GM18870 (cell line): Measurements from ENCODE around the gene FIS1.
"Not testable (repeated sequence)": the region's sequence is repeated elsewhere in the genome, so short reads cannot be mapped to it uniquely, and the experiment has no call there.

Experiments
- ATAC-seq: cut with Tn5 transposase; IDR thresholded peaks from one replicate; pipeline ENCODE4 v1.9.1; 2021; ENCODE audit warnings: moderate library complexity; ENCODE audit not compliant: unreplicated experiment

FIS1 gene

GRCh38 chr7:101206665-101207042, 38.2 kb downstream of the FIS1 start:
- no peak for ATAC-seq

DNA sequence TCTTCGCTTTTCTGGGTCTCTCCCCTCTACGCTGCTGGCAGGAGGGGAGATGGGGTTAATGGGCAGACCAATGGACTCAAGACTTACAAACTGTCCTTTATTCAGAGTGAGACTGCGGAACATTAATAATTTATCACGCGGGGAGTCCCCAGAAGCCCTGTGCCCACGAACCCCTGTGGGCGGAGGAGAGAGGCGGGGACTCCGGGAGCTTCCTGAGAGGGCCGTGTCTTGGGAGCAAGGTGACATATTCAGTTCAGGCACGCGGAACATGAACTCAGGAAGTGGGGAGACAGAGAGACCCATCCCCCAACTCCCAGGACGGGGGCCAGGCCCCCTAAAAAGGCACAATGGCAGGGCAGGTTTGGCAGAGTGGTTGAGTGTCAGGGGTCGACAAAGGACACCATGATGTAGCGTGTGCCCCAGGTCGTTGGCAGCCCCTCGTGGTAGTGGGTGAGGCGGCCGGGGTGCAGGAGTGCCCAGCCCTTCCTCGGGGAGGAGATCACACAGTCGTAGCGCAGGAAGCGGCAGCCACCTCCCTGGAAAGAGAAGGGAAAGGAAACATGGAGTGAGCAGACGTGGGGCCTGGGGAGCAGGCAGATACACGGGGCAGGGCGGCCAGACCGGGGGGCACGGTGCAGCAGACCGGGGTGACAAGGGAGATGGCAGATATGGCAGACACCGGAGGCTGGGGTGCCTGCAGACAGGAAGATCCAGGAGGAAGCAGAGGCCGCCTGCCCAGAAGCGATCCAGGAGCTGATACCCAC, 38.8 kb downstream of the FIS1 start:
- ATAC-seq, result no peak

DNA sequence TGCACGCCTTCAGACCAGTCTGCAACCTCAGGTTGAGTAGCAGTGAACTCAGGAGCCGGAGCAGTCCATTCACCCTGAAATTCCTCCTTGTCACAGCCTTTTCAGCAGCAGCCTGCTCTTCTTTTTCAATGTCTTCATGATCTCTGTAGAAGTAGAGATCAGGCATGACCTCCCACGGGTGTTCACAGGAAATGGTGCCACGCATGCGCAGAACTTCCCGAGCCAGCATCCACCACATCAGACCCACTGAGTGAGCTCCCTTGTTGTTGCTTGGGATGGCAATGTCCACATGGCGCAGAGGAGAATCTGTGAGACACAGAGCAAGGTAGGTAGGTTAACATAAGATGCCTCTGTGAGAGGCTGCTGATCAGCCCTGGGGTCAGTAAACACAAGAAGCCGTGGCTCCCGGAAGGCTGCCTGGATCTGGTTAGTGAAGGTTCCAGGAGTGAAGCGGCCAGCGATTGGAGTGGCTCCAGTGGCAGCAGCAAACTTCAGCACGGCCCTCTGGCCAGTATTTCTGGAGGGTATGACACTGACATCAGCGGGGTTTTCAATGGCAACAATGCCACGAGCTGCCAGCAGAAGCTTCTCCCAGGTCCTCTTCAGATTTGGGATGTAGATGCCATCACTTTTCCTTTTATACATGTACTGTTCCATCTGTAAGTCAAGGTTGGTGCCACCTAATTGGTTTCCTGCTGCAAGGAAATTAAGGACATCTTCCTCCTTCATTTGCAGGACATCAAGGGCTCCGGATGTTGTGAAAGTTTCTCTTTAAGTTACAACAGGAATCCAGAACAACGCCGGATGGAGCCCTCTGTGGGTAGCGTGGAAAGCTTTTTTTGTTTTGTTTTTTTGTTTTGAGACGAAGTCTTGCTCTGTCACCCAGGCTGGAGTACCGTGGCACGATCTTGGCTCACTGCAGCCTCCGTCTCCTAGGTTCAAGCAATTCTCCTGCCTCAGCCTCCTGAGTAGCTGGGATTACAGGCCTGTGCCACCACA, 40.8 kb downstream of the FIS1 start:
- ATAC-seq, result not testable (repeated sequence)

GRCh38 chr7:101202603-101202918, 42.3 kb downstream of the FIS1 start:
- no peak for ATAC-seq

- no peak for ATAC-seq
Observed at GRCh38 chr7:101201695-101202602, 42.9 kb downstream of the FIS1 start.

GRCh38 chr7:101200862-101201599, 43.9 kb downstream of the FIS1 start, which contains the start of gene MOGAT3:
Gene MOGAT3, minus strand, starts transcription at chr7:101201036. Its CDS starts 182 bp downstream, at chr7:101200854.
- no peak for ATAC-seq

- no peak for ATAC-seq
Observed at GRCh38 chr7:101200504-101200861, 44.4 kb downstream of the FIS1 start.

DNA sequence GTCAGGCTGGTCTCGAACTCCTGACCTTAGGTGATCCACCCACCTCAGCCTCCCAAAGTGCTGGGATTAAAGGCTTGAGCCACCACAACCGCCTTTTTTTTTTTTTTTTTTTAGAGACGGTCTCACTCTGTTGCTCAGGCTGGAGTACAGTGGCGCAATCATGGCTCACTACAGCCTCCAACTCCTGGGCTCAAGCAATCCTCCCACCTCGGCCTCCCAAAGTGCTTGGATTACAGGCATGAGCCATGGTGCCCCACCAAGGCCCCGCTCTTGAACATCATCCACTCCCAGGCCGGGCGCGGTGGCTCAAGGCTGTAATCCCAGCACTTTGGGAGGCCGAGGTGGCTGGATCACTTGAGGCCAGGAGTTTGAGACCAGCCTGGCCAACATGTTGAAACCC, 45.4 kb downstream of the FIS1 start:
- ATAC-seq, result not testable (repeated sequence)

DNA sequence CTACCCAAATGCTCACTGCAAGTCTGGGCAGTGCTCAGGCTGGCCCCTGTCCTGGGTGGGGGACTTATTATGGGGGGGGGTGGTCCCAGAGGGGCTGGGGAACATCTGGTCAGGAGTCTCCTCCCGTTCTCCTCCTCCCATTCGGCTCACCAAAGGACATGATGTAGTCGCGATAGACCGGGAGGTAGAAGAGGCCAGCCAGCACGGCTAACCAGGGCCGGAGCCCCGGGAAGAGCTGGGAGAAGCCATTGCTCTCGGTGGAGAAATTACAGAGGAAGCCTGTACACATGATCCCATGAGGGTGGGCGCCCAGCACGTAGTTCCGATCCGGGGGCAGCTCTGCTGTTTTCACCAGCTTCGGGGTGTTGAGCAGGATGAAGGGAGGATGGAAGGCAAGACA, 46.4 kb downstream of the FIS1 start:
- no peak for ATAC-seq

GRCh38 chr7:101197991-101198390, 46.9 kb downstream of the FIS1 start:
- ATAC-seq, result no peak

DNA sequence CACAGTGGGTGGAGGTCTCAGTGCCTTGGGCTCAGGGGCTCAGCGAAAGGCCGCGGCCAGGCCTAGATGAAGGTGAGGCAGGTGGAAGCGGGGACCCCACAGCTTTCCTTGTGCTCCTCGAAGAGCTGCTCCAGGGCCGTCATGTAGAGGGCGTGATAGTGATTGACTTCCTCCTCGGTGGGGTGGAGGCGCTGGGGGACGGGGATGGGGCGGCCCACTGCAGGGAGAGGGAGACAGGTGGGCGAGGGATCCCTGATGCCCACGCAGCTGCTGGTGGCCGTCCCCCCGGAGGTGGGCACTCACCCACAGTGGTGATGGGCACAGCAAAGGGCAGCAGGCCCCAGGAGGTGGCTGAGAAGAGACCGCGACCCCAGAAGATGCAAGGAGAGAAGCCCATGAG, 49.0 kb downstream of the FIS1 start:
- ATAC-seq, result no peak
